ENCODE measurements around the gene GPR35. TPM values are rescaled to one million over a fixed set of nuclear protein-coding genes. Genes with fewer than 3 reads are reported as not detected.

GPR35 gene
- total RNA-seq, 1 experiment from 2014 or later = 1.3 TPM

DNA sequence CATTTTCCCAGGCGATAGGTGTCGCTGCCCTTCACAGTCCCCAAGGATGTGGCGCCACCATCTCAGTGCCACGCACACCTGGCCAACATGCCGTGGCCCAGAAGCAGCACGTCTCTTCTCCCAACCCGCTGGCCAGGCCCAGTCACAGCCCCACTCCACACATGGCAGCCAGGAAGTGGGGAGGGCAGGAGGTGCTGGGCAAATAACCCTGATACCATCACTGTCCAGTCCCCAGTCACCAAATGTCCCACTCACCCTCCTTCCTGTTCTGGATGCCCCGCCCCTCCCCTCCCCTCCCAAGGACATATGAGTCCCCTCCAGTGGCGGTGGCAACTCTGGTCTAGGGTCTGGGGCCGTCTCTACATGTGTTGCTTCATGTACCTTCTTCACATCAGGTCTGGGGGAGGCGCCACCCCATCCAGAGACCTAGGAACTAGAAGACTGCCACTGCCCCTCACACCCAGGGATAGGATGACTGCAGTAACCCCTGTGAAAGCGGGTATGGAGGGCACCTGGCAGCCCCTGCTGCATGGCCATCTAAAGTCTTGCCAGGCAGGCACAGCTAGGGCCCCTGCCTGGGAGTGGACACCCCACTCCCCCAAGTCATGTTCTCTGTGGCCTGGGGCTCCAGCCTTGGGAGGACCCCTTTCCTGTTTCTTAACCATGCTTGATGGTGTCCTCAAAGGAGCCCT is 46.1 kb upstream of the GPR35 start:
- CTCF ChIA-PET = no interaction called here
- DNase-seq (ENCODE audit: low read depth, low spot score) (no peak), ATAC-seq (no peak)
- H3K27me3 ChIP-seq (ENCODE audit: control insufficient read depth, insufficient read depth, low read length) = no peaks in the 10 kb centered on the region
- no peak overlapping the region for H3K4me3 ChIP-seq (ENCODE audit: low read depth in 2 of 2, low read length in 2 of 2)
- H3K4me1 ChIP-seq (ENCODE audit: control insufficient read depth, insufficient read depth, low read length) = peaks cover 15% of the 10 kb centered on the region
- no peaks in the 10 kb centered on the region; the same call in 1 of the 2 replicates for H3K9me3 ChIP-seq (ENCODE audit: control insufficient read depth, insufficient read depth, low read depth, low read length)
- POLR2A ChIA-PET = no interaction called here
- TF ChIP-seq, protein P1, sequence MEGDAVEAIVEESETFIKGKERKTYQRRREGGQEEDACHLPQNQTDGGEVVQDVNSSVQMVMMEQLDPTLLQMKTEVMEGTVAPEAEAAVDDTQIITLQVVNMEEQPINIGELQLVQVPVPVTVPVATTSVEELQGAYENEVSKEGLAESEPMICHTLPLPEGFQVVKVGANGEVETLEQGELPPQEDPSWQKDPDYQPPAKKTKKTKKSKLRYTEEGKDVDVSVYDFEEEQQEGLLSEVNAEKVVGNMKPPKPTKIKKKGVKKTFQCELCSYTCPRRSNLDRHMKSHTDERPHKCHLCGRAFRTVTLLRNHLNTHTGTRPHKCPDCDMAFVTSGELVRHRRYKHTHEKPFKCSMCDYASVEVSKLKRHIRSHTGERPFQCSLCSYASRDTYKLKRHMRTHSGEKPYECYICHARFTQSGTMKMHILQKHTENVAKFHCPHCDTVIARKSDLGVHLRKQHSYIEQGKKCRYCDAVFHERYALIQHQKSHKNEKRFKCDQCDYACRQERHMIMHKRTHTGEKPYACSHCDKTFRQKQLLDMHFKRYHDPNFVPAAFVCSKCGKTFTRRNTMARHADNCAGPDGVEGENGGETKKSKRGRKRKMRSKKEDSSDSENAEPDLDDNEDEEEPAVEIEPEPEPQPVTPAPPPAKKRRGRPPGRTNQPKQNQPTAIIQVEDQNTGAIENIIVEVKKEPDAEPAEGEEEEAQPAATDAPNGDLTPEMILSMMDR (IDR thresholded peaks at IDR 0.05) = no peak
- peak; percentile 43 for TF ChIP-seq POLR2AphosphoS5 (IDR thresholded peaks at IDR 0.05; ENCODE audit: low read depth, low read length)
- no peaks in the 10 kb centered on the region for H3K36me3 ChIP-seq (ENCODE audit: control insufficient read depth, insufficient read depth, low read length)
- in situ Hi-C loops (cut with HindIII; ENCODE audit: low pct_unique_long_range_greater_than_20kb, low sequenced_read_pairs) = no loop called here
- intact Hi-C loops (cut with micrococcal nuclease; ENCODE audit: unreplicated experiment) = no loop called here
- H3K27ac ChIP-seq (ENCODE audit: low read length) = 0 out of 2 replicates have a peak overlapping the region, but pooled peaks have one; percentile 15
- no TSS peak for BruUV-seq (replicated peaks)

DNA sequence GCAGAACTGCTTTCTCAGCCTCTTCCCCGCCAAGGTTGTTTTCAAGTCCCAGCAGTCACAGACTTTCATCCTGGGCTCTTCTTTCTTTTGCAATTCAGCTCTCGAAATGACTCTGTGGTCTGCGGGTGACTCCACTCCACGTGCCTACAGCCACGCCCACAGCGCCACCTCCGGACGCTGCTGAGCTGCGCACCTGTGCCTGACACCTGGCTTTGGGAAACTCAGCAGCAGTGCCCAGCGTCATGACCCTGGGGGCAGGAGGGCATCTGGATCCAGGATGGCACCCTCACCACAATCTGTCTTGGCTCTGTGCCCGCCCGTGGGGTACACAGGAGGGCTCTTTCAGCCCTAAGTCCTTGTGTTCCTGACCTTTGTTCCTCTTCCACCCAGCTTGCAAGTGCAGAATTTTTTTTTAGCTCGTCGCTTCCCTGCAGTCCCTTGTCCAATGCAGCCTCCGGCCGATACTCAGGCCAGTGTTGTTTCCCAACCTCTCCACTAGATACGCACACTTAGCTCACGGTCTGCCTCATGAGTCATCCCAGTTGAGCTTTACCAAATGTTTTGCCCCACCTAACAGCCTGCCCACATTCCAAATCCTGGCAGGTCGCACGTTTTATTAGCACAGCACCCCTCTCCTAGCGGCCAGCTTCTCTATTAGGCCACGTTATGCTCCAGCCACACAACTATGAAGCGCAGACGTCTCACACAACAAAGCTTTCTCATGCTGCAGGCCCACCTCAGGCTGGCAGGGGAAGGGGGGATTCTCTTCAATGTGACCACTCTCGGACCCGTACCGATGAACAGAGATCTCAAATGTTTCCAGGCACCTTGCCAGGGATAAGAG is 45.3 kb upstream of the GPR35 start:
- no peak overlapping the region for H3K4me3 ChIP-seq (ENCODE audit: low read depth in 2 of 2, low read length in 2 of 2)
- in situ Hi-C loops (cut with HindIII; ENCODE audit: low pct_unique_long_range_greater_than_20kb, low sequenced_read_pairs) (no loop called here), intact Hi-C loops (cut with micrococcal nuclease; ENCODE audit: unreplicated experiment) (no loop called here)
- CTCF ChIA-PET = interaction anchor here (0.7 to 1.0 kb wide), 2 partner anchors 66 to 142 kb away, joined by 3 read pairs; no protein-coding TSS in a partner anchor
- TF ChIP-seq, protein P1 (IDR thresholded peaks at IDR 0.05) = no peak; the same call in 1 of the 2 replicates
- TF ChIP-seq SIN3A (IDR thresholded peaks at IDR 0.05; ENCODE audit: borderline replicate concordance, insufficient read depth, low read depth, low read length) (no peak), TCF7L2 (IDR thresholded peaks at IDR 0.05; ENCODE audit: low read depth, low read length) (no peak), POLR2AphosphoS5 (IDR thresholded peaks at IDR 0.05; ENCODE audit: low read depth, low read length) (no peak)
- TF ChIP-seq, protein P2, sequence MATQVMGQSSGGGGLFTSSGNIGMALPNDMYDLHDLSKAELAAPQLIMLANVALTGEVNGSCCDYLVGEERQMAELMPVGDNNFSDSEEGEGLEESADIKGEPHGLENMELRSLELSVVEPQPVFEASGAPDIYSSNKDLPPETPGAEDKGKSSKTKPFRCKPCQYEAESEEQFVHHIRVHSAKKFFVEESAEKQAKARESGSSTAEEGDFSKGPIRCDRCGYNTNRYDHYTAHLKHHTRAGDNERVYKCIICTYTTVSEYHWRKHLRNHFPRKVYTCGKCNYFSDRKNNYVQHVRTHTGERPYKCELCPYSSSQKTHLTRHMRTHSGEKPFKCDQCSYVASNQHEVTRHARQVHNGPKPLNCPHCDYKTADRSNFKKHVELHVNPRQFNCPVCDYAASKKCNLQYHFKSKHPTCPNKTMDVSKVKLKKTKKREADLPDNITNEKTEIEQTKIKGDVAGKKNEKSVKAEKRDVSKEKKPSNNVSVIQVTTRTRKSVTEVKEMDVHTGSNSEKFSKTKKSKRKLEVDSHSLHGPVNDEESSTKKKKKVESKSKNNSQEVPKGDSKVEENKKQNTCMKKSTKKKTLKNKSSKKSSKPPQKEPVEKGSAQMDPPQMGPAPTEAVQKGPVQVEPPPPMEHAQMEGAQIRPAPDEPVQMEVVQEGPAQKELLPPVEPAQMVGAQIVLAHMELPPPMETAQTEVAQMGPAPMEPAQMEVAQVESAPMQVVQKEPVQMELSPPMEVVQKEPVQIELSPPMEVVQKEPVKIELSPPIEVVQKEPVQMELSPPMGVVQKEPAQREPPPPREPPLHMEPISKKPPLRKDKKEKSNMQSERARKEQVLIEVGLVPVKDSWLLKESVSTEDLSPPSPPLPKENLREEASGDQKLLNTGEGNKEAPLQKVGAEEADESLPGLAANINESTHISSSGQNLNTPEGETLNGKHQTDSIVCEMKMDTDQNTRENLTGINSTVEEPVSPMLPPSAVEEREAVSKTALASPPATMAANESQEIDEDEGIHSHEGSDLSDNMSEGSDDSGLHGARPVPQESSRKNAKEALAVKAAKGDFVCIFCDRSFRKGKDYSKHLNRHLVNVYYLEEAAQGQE (IDR thresholded peaks at IDR 0.05; ENCODE audit: insufficient read depth in 1 of 2, low read depth in 2 of 2, low read length in 1 of 2) = no peak
- DNase-seq (ENCODE audit: low read depth, low spot score) = no peak
- POLR2A ChIA-PET = no interaction called here
- H3K27ac ChIP-seq (ENCODE audit: low read length) = peak overlapping the region; percentile 54
- H3K4me1 ChIP-seq (ENCODE audit: control insufficient read depth, insufficient read depth, low read length) = peaks cover 22% of the 10 kb centered on the region
- H3K27me3 ChIP-seq (ENCODE audit: control insufficient read depth, insufficient read depth, low read length) = no peaks in the 10 kb centered on the region
- H3K9me3 ChIP-seq (ENCODE audit: control insufficient read depth, insufficient read depth, low read depth, low read length) = no peaks in the 10 kb centered on the region; the same call in 1 of the 2 replicates
- BruUV-seq (replicated peaks) = no TSS peak
- no peaks in the 10 kb centered on the region; the same call in 1 of the 2 replicates for H3K36me3 ChIP-seq (ENCODE audit: control insufficient read depth, insufficient read depth, low read length)
- peak; percentile 74 for ATAC-seq

Measured in Panc1 (cell line).